Measurements from ENCODE around the gene MAST4.

GRCh38 chr5:67032921-67033664 is 436.9 kb downstream of the MAST4 start:
- TF ChIP-seq TAF1 (IDR thresholded peaks at IDR 0.05; ENCODE audit: borderline replicate concordance, low read depth, low read length) (no peak), POLR2A (IDR thresholded peaks at IDR 0.05; ENCODE audit: low read depth, low read length) (no peak)

Data from GM12892 (cell line).